Endodermal cell (in vitro differentiated cells): Measurements from ENCODE around the gene LRFN3. TPM values are rescaled to one million over a fixed set of nuclear protein-coding genes. Genes with fewer than 3 reads are reported as not detected.

ENCODE experiments used
- DNase-seq: peaks from one replicate; pipeline ENCODE4 v3.0.0-alpha.2; 2017
- H3K27ac ChIP-seq: 2 replicates; pipeline ENCODE4 v1.5.1; 2013; ENCODE audit warnings: mild to moderate bottlenecking, low read depth, low read length, moderate library complexity
- H3K27me3 ChIP-seq: 2 replicates; pipeline ENCODE4 v1.6.1; 2013; ENCODE audit warnings: mild to moderate bottlenecking, low read length, moderate library complexity; ENCODE audit not compliant: insufficient read depth, control insufficient read depth, poor library complexity, severe bottlenecking
- H3K36me3 ChIP-seq: 2 replicates; pipeline ENCODE4 v1.7.0; 2013; ENCODE audit warnings: mild to moderate bottlenecking, low read length, moderate library complexity; ENCODE audit not compliant: control insufficient read depth, insufficient read depth
- H3K4me1 ChIP-seq: one replicate; pipeline ENCODE4 v1.7.0; 2013; ENCODE audit warnings: low read length; ENCODE audit not compliant: control insufficient read depth, insufficient read depth
- H3K4me3 ChIP-seq: 2 replicates; pipeline ENCODE4 v1.5.1; 2013; ENCODE audit warnings: mild to moderate bottlenecking, low read length, moderate library complexity
- H3K9ac ChIP-seq: 2 replicates; pipeline ENCODE4 v1.6.1; 2013; ENCODE audit warnings: mild to moderate bottlenecking, low read length, moderate library complexity; ENCODE audit not compliant: poor library complexity, severe bottlenecking; ENCODE audit errors: extremely low read depth
- H3K9me3 ChIP-seq: 2 replicates; pipeline ENCODE4 v1.6.1; 2013; ENCODE audit warnings: mild to moderate bottlenecking, low read length, moderate library complexity; ENCODE audit not compliant: control insufficient read depth
- H3K27ac Mint-ChIP-seq: 2 replicates; pipeline ENCODE4 v1.8.0; 2020; ENCODE audit warnings: mixed read lengths
- H3K27me3 Mint-ChIP-seq: 2 replicates; pipeline ENCODE4 v1.8.0; 2021; ENCODE audit warnings: mild to moderate bottlenecking, mixed read lengths; ENCODE audit not compliant: insufficient read depth
- H3K36me3 Mint-ChIP-seq: 2 replicates; pipeline ENCODE4 v1.8.0; 2020; ENCODE audit warnings: low read depth, mixed read lengths
- H3K4me1 Mint-ChIP-seq: 2 replicates; pipeline ENCODE4 v1.8.0; 2020; ENCODE audit warnings: mixed read lengths
- H3K4me3 Mint-ChIP-seq: 2 replicates; pipeline ENCODE4 v1.8.0; 2020; ENCODE audit warnings: mild to moderate bottlenecking, moderate library complexity, mixed read lengths
- H3K9me3 Mint-ChIP-seq: 2 replicates; pipeline ENCODE4 v1.8.0; 2020; ENCODE audit warnings: mild to moderate bottlenecking, mixed read lengths
- CTCF ChIP-seq: fragments of 200-600 bp; sonication (generic); conservative IDR thresholded peaks from 2 replicates; pipeline ENCODE4 v1.5.0; 2021; ENCODE audit warnings: antibody characterized with exemption, mild to moderate bottlenecking
- WGBS, 2 experiments: methylation state at CpG; one replicate each; pipeline versions ENCODE4 v1.1.5 to v1.1.7; 2013; ENCODE audit warnings: missing lambda C conversion rate in 2 of 2, mixed read lengths in 1 of 2; ENCODE audit not compliant: insufficient coverage in 1 of 2, insufficient read length in 1 of 2; 5-methylcytosine and 5-hydroxymethylcytosine counted together
- total RNA-seq, 2 donors: library from RNA; stranded (reverse); fragmentation: NEBNext Ultra II Directional in 1 of 2; extraction: Animal tissue kit (Norgen Biotek cat#: 25700) in 1 of 2; gene quantifications; 2 replicates in 1 of 2; 3 replicates in 1 of 2; pipeline ENCODE4 v1.2.1, GENCODE V29; 2021

LRFN3 gene
- total RNA-seq, 2 donors from 2014 or later, result 18.7 to 24.3 TPM

DNA sequence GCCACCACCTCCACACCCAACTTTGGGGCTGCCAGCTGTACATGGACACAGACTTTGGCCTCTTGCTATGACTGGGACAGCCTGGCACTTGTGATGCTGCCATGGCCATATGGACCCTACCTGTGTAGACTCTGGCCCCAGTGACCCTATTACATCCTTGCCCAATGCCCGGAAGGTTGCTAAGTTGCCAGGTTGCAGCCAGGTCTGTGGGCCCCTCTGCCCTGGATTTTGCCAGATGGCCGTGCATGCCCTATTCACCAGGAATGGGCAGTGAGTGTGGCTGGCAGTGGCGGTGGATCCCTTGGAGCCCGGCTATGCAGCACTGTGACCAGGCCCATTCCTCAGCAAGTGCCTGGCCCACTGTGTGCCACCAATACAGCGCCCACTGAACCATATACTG is 49.9 kb downstream of the LRFN3 start:
- Histone ChIP-seq H3K4me1 (no peaks in the 10 kb centered on the region), H3K36me3 (no peaks in the 10 kb centered on the region), H3K27ac (no peak overlapping the region), H3K4me3 (no peak overlapping the region), H3K9me3 (no peaks in the 10 kb centered on the region), H3K27me3 (peaks cover 40% of the 10 kb centered on the region), H3K9ac (no peak overlapping the region)
- WGBS, 2 experiments, result 82 to 100% methylated on average over 2 to 5 of the region's 5 CpGs
- Mint-ChIP-seq H3K27me3 (peaks cover 82% of the 10 kb centered on the region), H3K36me3 (no peaks in the 10 kb centered on the region), H3K27ac (no peak overlapping the region), H3K4me1 (peaks cover 3% of the 10 kb centered on the region), H3K4me3 (peak overlapping the region; percentile 59), H3K9me3 (no peaks in the 10 kb centered on the region)
- DNase-seq, result no peak
- no peak for TF ChIP-seq CTCF

DNA sequence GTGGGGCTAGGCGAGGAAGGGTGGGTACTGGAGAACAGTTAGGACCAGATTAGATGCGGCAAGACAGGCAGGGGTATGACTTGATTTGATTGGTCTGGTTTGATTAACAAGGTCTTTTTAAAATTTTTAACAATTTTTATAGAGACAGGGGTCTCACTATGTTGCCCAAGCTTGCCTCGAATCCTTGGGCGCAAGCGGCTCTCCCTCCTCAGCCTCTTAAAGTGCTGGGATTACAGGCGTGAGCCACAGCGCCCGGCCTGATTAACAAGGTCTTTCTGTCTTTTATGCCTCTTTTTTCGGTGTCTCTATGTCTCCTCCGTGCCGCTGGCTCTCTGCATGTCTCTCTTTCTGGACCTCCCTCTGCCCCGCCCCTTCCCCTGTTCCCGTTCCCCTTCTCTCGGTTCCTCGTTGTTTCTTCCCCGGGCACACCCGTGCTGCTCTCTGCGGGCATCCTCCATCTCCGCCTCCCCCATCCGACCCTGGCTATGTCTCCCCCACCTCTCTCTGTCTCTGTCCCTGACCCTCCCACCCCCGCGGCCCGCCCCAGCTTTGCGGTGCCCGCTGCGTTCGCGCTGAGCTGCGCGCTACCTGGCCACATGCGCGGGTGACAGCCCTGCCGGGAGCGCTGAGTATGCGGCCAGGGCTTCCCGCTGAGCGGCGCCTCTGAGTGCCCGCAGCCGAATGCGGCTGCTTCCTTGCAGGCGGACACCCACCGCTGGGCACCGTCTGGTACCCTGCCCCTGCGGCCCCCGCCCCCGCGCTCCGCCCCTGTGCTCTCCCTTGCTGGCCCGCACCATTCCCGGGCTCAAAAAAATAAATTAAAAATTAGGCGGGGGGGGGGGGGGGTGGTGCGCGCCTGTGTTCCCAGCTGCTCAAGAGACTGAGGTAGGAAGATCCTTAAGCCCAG is 50.7 kb downstream of the LRFN3 start:
- no peaks in the 10 kb centered on the region for H3K4me1 ChIP-seq
- peak; percentile 87 for DNase-seq
- no peak overlapping the region for H3K27ac ChIP-seq
- peak overlapping the region; percentile 56 for H3K4me3 ChIP-seq
- Mint-ChIP-seq H3K27me3 (peaks cover 82% of the 10 kb centered on the region), H3K9me3 (no peaks in the 10 kb centered on the region), H3K27ac (no peak overlapping the region), H3K4me1 (peaks cover 3% of the 10 kb centered on the region), H3K4me3 (peak overlapping the region; percentile 59), H3K36me3 (no peaks in the 10 kb centered on the region)
- 11 to 14% methylated on average over 35 to 54 of the region's 54 CpGs for WGBS, 2 experiments
- no peak overlapping the region for H3K9ac ChIP-seq
- H3K9me3 ChIP-seq, result no peaks in the 10 kb centered on the region
- peaks cover 33% of the 10 kb centered on the region for H3K27me3 ChIP-seq
- TF ChIP-seq CTCF, result no peak
- H3K36me3 ChIP-seq, result no peaks in the 10 kb centered on the region

GRCh38 chr19:35987571-35987896 is 51.4 kb downstream of the LRFN3 start:
- Mint-ChIP-seq H3K4me1 (peaks cover 3% of the 10 kb centered on the region), H3K36me3 (no peaks in the 10 kb centered on the region), H3K27me3 (peaks cover 76% of the 10 kb centered on the region), H3K9me3 (no peaks in the 10 kb centered on the region), H3K4me3 (peak overlapping the region; percentile 59), H3K27ac (no peak overlapping the region)
- Histone ChIP-seq H3K36me3 (no peaks in the 10 kb centered on the region), H3K27ac (no peak overlapping the region), H3K4me3 (no peak overlapping the region), H3K9me3 (no peaks in the 10 kb centered on the region), H3K9ac (no peak overlapping the region), H3K27me3 (peaks cover 27% of the 10 kb centered on the region), H3K4me1 (no peaks in the 10 kb centered on the region)
- peak; percentile 41 for TF ChIP-seq CTCF
- 40 to 49% methylated on average over 5 to 8 of the region's 8 CpGs for WGBS, 2 experiments
- no peak for DNase-seq
